Astrocyte (in vitro differentiated cells and primary cell): ENCODE measurements around the gene RASSF5. TPM values are rescaled to one million over a fixed set of nuclear protein-coding genes. Genes with fewer than 3 reads are reported as not detected.

ENCODE experiments used
- DNase-seq: peaks from one replicate; pipeline ENCODE4 v3.0.0-alpha.2; 2010; ENCODE audit warnings: low read depth
- FAIRE-seq: peaks from 2 replicates; lab custom pipeline; 2011; peaks lifted over from hg19 to GRCh38; lab: Jason Lieb, UNC
- H2AFZ ChIP-seq: 2 replicates; pipeline ENCODE4 v1.6.0; 2012; ENCODE audit warnings: low read depth, low read length, inconsistent platforms
- H3K27ac ChIP-seq: 2 replicates; pipeline ENCODE4 v1.5.1; 2011; ENCODE audit warnings: low read depth, low read length, inconsistent platforms
- H3K27me3 ChIP-seq: 2 replicates; pipeline ENCODE4 v1.6.0; 2011; ENCODE audit warnings: low read length, inconsistent platforms; ENCODE audit not compliant: insufficient read depth
- H3K36me3 ChIP-seq: 2 replicates; pipeline ENCODE4 v1.5.1; 2011; ENCODE audit warnings: low read length, inconsistent platforms; ENCODE audit not compliant: insufficient read depth
- H3K4me1 ChIP-seq: 2 replicates; pipeline ENCODE4 v1.5.1; 2011; ENCODE audit warnings: low read length, inconsistent platforms; ENCODE audit not compliant: insufficient read depth
- H3K4me2 ChIP-seq: 2 replicates; pipeline ENCODE4 v1.6.0; 2012; ENCODE audit warnings: low read length, inconsistent platforms
- H3K4me3 ChIP-seq: 2 replicates; pipeline ENCODE4 v1.5.1; 2011; ENCODE audit warnings: low read depth, mild to moderate bottlenecking, low read length, inconsistent platforms; ENCODE audit not compliant: insufficient read depth
- H3K79me2 ChIP-seq: 2 replicates; pipeline ENCODE4 v1.6.0; 2012; ENCODE audit warnings: mild to moderate bottlenecking, low read length, inconsistent platforms; ENCODE audit not compliant: insufficient read depth
- H3K9ac ChIP-seq: 2 replicates; pipeline ENCODE4 v1.6.0; 2012; ENCODE audit warnings: mild to moderate bottlenecking, low read length, inconsistent platforms
- H3K9me3 ChIP-seq: 2 replicates; pipeline ENCODE4 v1.5.1; 2012; ENCODE audit warnings: low read depth, mild to moderate bottlenecking, low read length, inconsistent platforms; ENCODE audit not compliant: insufficient read depth
- H4K20me1 ChIP-seq: 2 replicates; pipeline ENCODE4 v1.6.0; 2012; ENCODE audit warnings: low read length, inconsistent platforms; ENCODE audit not compliant: insufficient read depth
- H3K27ac Mint-ChIP-seq: one replicate; pipeline ENCODE4 v1.8.0; 2021; ENCODE audit warnings: mild to moderate bottlenecking, mixed read lengths; ENCODE audit not compliant: unreplicated experiment
- H3K27me3 Mint-ChIP-seq: one replicate; pipeline ENCODE4 v1.8.0; 2021; ENCODE audit warnings: low read depth, mixed read lengths; ENCODE audit not compliant: unreplicated experiment
- H3K36me3 Mint-ChIP-seq: one replicate; pipeline ENCODE4 v1.8.0; 2021; ENCODE audit warnings: low read depth, mixed read lengths; ENCODE audit not compliant: unreplicated experiment
- H3K4me1 Mint-ChIP-seq: one replicate; pipeline ENCODE4 v1.8.0; 2021; ENCODE audit warnings: low read depth, mixed read lengths; ENCODE audit not compliant: unreplicated experiment
- H3K4me3 Mint-ChIP-seq: one replicate; pipeline ENCODE4 v1.8.0; 2021; ENCODE audit warnings: mild to moderate bottlenecking, moderate library complexity, mixed read lengths; ENCODE audit not compliant: unreplicated experiment
- H3K9me3 Mint-ChIP-seq: one replicate; pipeline ENCODE4 v1.8.0; 2021; ENCODE audit warnings: mild to moderate bottlenecking, mixed read lengths; ENCODE audit not compliant: unreplicated experiment
- CTCF ChIP-seq: IDR thresholded peaks from 2 replicates; pipeline ENCODE4 v1.5.1; 2011; ENCODE audit warnings: low read depth, mild to moderate bottlenecking, inconsistent platforms, low read length, moderate library complexity; ENCODE audit not compliant: insufficient read depth
- EZH2 ChIP-seq: IDR thresholded peaks from 2 replicates; pipeline ENCODE4 v1.6.1; 2012; ENCODE audit warnings: mild to moderate bottlenecking, low read length, inconsistent platforms; ENCODE audit not compliant: insufficient read depth
- total RNA-seq: library from RNA; stranded (reverse); gene quantifications from 2 replicates; pipeline ENCODE4 v1.2.1, GENCODE V29; 2021

The RASSF5 gene
- total RNA-seq, 1 donor from 2014 or later: 0.43 TPM

- Mint-ChIP-seq H3K27ac (no peak overlapping the region), H3K27me3 (peaks cover 34% of the 10 kb centered on the region), H3K36me3 (no peaks in the 10 kb centered on the region), H3K4me3 (peak overlapping the region; percentile 43), H3K9me3 (no peaks in the 10 kb centered on the region), H3K4me1 (peaks cover 18% of the 10 kb centered on the region)
- Histone ChIP-seq H3K27ac (no peak overlapping the region), H3K27me3 (peaks cover 6% of the 10 kb centered on the region), H3K9me3 (no peaks in the 10 kb centered on the region), H3K36me3 (no peaks in the 10 kb centered on the region), H3K9ac (no peak overlapping the region), H3K4me2 (peak overlapping the region; percentile 91), H4K20me1 (peaks cover 5% of the 10 kb centered on the region), H3K4me3 (no peak overlapping the region), H3K79me2 (no peaks in the 10 kb centered on the region), H3K4me1 (peaks cover 4% of the 10 kb centered on the region), H2AFZ (no peak overlapping the region)
- DNase-seq: no peak
- no peak for FAIRE-seq
- TF ChIP-seq EZH2: no peak
- no peak for TF ChIP-seq CTCF
These were observed 48.9 kb downstream of the RASSF5 start for GRCh38 chr1:206556047-206556749.

GRCh38 chr1:206556750-206557635 is 49.7 kb downstream of the RASSF5 start:
- Histone ChIP-seq H3K9ac (peak overlapping the region; percentile 40), H3K27ac (no peak overlapping the region), H3K79me2 (no peaks in the 10 kb centered on the region), H3K9me3 (no peaks in the 10 kb centered on the region), H3K4me2 (peak overlapping the region; percentile 91), H3K4me3 (peak overlapping the region; percentile 40), H3K36me3 (no peaks in the 10 kb centered on the region), H3K27me3 (peaks cover 6% of the 10 kb centered on the region), H2AFZ (peak overlapping the region; percentile 74), H4K20me1 (peaks cover 5% of the 10 kb centered on the region), H3K4me1 (peaks cover 4% of the 10 kb centered on the region)
- peaks cover 18% of the 10 kb centered on the region for H3K4me1 Mint-ChIP-seq
- TF ChIP-seq EZH2 (no peak), CTCF (no peak)
- DNase-seq (no peak), FAIRE-seq (no peak)
- no peaks in the 10 kb centered on the region for H3K9me3 Mint-ChIP-seq
- H3K4me3 Mint-ChIP-seq: peak overlapping the region; percentile 60
- no peak overlapping the region for H3K27ac Mint-ChIP-seq
- peaks cover 27% of the 10 kb centered on the region for H3K27me3 Mint-ChIP-seq
- H3K36me3 Mint-ChIP-seq: no peaks in the 10 kb centered on the region
